Measurements from ENCODE around the gene NBPF4.
"Not testable (repeated sequence)": the region's sequence is repeated elsewhere in the genome, so short reads cannot be mapped to it uniquely, and the experiment has no call there.

NBPF4 gene

DNA sequence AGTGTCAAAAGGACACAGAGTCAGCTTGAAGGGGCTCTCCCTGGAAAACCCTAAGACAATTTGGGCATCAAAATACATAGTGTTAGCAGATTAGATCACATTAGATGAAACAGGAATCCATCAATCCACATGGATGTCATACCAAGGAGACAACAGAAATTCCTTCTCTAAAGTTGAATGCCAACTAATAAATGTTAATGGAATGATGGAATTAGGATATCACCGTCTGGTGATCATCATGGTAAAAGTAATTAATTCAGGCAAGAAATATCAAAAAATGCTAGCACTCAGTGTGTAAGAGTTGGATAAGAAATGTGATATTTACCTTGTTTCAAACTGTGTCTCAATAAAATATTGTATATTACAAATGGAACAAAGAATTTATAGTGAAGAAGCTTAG, 32.9 kb downstream of the NBPF4 start:
- no peak for DNase-seq

DNA sequence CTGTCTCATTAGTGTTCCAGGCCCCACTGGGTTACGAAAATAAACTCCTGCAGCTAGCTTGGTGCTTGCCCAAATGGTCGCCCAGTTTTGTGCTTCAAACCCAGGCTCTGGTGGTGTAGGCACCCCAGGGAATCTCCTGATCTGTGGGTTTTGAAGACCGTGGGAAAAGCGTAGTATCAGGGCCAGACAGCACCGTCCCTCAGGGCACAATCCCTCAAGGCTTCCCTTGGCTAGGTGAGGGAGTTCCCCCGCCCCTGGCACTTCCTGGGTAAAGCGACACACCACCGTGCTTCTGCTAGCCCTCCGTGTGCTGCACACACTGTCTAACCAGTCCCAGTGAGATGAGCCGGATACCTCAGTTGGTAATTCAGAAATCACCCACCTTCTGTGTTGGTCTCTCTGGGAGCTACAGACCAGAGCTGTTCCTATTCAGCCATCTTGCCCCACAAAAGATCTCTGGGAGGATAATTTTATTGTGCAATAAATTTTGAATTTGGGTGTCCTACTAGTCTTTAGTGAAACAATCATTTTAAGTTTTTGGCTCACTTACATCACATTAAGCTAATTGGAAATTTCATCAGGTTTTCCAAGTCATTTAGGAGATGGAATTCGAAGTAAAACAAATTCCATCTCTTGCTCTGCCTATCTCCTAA, 34.3 kb downstream of the NBPF4 start:
- DNase-seq = no peak

DNA sequence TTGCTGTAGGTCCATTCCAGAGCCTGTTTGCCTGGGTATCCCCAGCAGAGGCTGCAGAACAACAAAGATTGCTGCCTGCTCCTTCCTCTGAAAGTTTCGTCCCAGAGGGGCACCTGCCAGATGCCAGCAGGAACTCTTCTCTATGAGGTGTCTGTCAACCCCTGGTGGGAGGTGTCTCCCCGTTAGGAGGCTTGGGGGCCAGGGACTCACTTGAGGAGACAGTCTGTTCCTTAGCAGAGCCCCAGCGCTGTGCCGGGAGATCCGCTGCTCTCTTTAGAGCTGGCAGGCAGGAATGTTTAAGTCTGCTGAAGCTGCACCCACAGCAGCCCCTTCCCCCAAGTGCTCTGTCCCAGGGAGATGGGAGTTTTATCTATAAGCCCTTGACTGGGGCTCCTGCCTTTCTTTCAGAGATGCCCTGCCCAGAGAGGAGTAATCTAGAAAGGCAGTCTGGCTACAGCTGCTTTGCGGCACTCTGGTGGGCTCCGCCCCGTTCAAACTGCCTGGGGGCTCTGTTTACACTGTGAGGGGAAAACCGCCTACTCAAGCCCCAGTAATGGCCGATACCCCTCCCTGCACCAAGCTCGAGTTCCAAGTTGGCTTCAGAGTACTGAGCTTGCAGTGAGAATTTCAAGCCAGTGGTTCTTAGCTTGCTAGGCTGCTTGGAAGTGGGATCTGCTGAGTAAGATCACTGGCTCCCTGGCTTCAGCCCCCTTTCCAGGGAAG, 35.0 kb downstream of the NBPF4 start:
- DNase-seq = no peak

DNA sequence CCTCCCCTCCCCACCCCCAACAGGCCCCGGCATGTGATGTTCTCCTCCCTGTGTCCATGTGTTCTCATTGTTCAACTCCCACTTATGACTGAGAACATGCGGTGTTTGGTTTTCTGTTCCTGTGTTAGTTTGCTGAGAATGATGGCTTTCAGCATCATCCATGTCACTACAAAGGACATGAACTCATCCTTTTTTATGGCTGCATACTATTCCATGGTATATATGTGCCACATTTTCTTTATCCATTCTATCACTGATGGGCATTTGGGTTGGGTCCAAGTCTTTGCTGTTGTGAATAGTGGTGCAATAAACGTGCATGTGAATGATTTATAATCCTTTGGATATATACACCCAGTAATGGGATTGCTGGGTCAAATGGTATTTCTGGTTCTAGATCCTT, 40.3 kb downstream of the NBPF4 start:
- not testable (repeated sequence) for DNase-seq

DNA sequence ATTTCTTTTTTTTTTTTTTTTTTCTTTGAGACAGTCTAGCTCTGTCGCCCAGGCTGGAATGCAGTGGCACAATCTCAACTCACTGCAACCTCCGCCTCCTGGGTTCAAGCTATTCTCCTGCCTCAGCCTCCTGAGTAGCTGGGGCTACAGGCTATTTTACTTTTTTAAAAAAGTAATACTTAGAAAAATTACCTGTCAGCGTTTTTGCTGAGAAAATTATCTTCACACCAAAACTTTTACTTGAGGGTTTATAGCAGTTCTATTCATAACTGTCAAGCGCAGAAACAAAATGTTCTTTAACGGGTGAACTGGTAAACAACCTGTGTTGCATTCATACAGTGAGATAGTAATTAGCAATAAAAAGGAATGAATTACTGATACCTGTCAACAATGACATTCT, 42.2 kb downstream of the NBPF4 start:
- DNase-seq = no peak

DNA sequence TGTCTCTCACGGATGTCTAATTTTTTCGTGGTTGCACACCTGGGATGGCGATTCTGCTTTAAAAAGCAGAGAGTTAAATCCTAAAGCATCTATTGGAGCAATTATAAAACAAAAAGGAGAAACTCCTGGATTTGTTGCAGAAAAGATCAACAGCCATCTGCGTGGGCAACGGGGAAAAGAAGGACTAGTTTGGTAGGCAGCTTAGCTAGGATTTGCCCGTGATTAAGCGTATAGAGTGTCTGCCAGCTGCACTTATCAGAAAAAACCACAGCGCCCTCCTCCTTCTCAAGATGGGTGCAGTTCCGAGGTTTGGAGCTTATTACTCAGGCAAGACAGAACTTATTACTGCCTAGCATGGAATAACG, 43.2 kb downstream of the NBPF4 start:
- DNase-seq = peak; percentile 29 to 33

DNA sequence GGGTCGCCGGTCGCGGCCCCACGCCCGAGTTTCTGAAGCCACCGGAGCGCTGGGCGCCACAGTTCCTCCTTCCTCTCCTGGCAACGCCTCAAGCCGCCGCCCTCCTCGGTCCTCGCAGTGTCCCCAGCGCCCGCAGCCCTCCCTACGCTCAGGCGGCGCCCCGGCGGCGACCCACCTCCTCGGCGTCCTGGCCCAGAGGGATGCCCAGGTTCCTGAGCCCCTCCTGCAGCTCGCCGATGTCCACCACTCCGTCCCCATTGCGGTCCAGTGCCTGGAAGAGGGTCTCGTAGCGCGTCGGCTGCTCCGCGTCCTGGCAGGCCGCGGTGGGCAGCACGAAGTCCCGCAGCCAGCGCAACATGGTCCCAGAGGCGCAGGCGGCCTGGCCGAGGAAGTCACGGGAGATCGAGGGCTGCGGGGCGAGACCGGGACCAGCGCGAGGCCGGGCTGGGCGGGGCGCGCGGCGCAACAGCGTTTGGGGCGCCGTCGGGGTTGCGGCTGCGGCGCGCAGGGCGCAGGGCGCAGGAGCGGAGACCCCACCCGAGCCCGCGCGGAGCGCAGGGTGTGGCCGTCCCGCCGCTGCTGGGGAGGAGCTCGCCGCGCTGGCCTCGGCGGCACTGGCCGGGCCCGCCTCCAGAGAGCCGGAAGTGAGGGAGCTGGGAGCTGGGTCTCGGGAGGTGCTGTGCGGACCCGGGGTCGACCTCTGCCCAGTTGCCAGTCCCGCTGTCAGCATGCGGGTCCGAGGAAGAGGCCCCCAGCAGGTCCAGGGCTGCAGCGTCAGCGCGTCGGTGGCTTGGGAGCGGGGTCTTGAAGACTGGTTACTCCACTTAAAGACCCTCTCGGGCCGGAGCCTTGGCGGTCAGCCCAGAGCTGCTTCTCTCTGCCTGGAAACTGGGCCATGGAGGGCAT, 43.8 kb downstream of the NBPF4 start, which contains the start of gene SLC25A24:
TSS of gene SLC25A24 (minus strand) at position 563 of the 906 bp plus-strand sequence. CDS start at position 358, 205 bp downstream.
- DNase-seq = peak; percentile 42 to 44

DNA sequence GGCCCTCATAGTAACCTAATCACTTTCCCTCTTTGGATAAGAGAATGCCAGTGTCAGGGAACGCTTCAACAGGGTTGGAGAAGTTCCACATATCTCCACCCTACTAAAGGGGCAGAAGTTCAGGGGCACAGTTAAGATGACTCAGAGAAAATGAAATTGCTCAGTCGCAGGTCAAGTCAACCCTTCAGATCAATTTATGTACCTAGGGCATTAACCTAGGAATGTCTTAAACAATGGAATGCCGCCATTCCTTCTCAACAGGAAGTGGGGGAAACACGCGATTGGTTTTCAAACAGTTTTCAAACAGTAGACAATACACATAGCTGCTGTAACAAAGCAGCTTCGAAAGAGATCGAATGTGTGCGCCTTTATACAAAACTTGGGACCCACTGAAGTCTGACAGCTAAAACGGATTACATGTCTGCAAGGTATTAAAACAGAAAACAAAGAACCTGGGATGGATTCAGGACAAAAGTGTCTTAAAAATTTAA, 44.6 kb downstream of the NBPF4 start:
- DNase-seq = no peak

DNA sequence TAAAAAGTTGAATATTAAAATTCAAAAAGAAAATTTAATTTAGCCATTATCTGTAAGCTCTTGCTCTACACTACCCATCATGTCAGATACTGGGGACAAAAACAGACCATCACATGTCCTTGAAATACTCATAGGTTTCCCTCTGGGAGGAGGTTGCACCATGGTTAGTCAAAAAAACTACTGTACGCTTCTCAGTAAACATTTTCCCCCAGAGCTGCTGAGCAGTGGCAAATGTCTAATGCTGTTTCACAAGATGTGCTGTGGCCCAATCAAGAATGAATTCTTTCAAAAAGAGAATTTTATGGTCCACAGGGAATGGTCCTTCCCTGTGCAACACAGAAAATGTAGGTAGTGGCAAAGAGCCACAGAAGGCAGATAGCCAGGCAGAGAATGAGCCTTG, 49.8 kb downstream of the NBPF4 start:
- DNase-seq = no peak

DNA sequence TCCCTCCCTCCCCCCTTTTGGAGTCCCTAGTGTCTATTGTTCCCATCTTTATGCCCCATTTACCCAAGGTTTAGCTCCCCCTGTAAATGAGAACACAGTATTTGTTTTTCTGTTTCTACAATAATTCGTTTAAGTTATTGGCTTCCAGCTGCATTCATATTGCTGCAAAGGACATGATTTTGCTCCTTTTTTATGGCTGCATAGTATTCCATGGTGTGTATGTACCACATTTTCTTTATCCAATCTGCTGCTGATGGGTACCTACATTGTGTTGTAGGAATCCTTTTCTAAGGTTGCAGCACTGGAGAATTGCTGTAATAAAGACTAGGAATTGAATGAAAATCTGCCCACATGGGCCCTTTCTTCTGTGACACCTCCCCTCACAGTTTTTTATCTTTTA, 50.5 kb downstream of the NBPF4 start:
- DNase-seq = no peak

DNA sequence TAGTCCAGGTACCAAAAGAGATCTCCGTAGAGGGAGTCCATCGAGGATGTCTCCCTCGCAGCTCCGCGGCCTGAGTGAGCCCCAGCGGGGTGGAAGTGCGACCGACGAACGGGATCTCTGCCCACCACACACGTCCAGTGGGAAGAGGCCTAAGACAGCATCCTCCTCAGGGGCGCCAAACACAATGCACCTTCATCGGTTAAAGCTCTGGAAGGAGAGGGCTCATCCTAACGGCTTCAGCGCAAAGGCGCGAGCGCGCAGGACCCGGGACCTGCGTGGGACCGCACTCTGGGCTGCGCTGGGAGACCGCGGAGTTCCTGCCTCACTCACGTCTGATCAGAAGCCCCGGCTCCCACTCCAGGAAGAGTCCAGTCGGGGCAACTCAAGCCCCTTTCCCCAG, 51.3 kb downstream of the NBPF4 start:
- DNase-seq = no peak

DNA sequence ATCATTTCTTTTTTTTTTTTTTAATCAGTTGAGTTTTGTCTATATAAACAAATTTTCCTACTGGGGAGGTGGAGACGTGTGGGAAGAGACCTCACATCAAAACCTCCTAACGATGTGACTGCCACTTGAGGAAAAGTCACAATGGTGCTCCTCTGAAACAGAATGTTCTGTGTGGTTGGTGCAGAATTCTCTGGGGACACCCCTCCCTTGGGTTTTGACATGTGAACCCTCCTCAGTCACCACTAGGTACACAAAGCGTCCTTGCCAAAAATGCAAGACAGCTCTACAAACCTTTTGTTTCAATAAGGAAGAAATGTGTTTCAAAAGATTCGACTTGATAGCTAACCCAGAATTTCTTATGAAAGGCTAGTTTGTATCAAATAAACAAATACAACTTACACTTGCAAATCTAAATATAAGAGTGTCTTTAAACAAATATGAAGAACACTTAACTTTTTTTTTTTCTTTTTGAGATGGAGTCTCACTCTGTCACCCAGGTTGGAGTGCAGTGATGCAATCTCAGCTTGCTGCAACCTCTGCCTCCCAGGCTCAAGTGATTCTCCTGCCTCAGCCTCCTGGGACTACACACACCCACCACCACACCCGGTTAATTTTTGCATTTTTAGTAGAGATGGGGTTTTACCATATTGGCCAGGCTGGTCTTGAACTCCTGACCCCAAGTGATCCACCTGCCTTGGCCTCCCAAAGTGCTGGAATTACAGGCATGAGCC, 53.0 kb downstream of the NBPF4 start:
- DNase-seq = no peak

DNA sequence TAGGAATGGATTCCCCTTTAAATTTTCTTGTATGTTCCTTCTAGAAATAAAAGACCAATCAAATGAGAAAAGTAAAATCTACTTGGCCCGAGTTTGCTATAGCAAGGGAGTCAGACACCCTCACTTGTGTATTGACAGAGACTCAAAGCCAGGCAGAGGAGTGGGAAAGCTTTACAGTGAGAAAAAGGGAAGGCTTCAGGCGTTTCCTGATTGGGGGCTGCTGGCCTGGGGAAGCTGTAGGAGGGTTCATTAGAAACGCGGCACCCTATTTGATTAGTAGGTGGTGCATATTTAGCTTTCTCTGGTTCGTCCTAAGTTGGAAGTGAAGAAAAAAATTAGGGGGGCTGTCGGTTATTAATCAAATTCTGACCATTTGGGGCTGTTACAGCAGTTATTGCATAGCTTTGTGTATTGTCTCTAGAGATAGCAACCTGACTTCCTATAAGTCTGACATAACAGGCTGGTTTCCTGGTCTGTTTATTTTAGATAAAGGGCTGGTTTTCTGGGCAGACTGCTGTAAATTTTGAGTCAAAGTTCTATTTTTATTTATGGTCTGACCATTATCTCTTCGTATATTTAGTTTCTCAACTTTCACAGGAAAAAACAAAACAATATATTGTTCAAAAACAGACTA, 53.8 kb downstream of the NBPF4 start:
- DNase-seq = no peak

DNA sequence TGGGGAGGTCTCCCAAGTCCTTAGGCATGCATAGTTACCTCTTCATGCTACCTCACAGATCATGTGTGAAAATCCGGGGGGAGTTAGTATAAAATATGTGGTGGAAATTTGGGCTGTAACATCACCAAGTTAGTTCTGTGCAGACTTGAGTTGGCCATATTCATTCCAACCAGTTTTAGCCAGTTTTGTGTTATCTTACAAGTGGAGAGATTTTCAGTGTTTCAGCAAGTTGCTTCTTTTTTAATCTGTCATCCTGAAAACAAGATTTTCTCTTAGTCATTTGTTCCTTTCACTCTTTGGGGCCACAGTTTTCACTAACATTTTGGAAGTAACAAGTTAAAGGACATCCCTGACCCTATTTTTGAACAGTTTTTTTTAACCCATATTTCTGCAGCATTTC, 55.1 kb downstream of the NBPF4 start:
- no peak for DNase-seq

DNA sequence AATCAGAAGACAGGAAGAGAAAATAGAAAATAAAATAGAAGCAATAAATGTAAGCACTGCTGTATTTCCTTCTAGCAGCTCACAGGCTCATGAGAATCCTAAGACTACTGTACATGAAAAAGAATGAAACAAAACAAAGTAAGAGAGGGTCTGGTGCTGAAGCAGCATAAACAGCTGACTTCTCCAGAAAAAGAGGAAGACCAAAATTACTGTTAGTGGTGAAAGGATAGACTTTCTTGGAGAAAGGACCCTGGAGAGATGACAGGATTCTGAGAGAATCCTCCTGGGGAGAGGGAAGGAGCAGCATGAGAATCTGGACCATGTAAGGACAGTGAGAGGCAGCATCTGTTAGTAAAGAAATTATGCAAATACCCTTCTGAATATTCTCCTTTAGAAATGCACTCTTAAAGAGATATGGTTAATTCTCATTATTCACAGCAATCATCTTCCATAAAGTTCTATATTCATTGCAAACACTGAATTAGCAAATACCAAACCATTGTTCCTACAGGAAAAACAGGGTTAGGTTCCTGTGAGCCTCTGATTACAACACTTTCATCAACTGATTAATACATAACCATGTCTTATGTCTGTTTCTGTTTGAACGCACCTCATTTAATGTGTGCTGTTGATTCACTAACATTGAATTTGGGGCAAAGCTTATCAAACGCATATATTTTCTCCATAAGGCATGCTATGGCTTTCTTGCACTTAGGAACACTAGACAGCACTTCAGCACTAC, 60.7 kb downstream of the NBPF4 start:
- no peak for DNase-seq

DNA sequence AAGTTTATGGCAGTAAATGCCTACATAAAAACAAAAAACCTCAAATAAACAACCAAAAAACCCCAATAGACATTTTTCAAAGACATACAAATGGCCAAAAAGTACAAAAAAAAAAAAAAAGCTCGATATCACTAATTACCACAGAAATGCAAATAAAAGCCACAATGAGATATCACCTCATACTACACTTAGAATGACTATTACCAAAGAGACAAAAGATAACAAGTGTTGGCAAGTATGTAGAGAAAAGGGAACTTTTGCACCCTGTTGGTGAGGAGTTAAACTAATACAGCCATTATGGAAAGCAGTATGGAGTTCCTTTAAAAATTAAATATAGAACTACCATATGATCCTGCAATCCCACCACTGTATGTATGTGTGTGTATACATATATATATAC, 64.9 kb downstream of the NBPF4 start:
- DNase-seq = no peak

Measured in activated CD4-positive, alpha-beta T cell treated with anti-CD3 and anti-CD28 coated beads, Interleukin-2, amount 50 U/mL, for 4 hours (primary cell).